Measurements from ENCODE around the gene RNF150. TPM values are rescaled to one million over a fixed set of nuclear protein-coding genes. Genes with fewer than 3 reads are reported as not detected.

Gene RNF150
- polyA plus RNA-seq, 2 of the 4 experiments (the other 2 are of a cell fraction) = 0.21 to 0.34 TPM

- TF ChIP-seq CEBPB (IDR thresholded peaks at IDR 0.05) (no peak), HES2 (IDR thresholded peaks at IDR 0.05) (no peak)
- TF ChIP-seq, protein P1, sequence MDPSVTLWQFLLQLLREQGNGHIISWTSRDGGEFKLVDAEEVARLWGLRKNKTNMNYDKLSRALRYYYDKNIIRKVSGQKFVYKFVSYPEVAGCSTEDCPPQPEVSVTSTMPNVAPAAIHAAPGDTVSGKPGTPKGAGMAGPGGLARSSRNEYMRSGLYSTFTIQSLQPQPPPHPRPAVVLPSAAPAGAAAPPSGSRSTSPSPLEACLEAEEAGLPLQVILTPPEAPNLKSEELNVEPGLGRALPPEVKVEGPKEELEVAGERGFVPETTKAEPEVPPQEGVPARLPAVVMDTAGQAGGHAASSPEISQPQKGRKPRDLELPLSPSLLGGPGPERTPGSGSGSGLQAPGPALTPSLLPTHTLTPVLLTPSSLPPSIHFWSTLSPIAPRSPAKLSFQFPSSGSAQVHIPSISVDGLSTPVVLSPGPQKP (IDR thresholded peaks at IDR 0.05; ENCODE audit: low read depth, low read length) = no peak
- TF ChIP-seq, protein P2, sequence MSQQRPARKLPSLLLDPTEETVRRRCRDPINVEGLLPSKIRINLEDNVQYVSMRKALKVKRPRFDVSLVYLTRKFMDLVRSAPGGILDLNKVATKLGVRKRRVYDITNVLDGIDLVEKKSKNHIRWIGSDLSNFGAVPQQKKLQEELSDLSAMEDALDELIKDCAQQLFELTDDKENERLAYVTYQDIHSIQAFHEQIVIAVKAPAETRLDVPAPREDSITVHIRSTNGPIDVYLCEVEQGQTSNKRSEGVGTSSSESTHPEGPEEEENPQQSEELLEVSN (IDR thresholded peaks at IDR 0.05; ENCODE audit: borderline replicate concordance, low read depth) = no peak
- no peak overlapping the region for H3K4me2 ChIP-seq
- H3K4me1 ChIP-seq = no peaks in the 10 kb centered on the region
- no peaks in the 10 kb centered on the region for H3K9me3 ChIP-seq
- FAIRE-seq = no peak
- POLR2A ChIA-PET = no interaction called here
- CTCF ChIA-PET = no interaction called here
- no peak for ATAC-seq
- no peak for DNase-seq (ENCODE audit: low read depth in 1 of 2, low spot score in 1 of 2)
- no peak overlapping the region for H3K4me3 ChIP-seq
- WGBS (ENCODE audit: missing lambda C conversion rate) = 54% methylated on average over 4 of the region's 4 CpGs
- H3K27ac ChIP-seq = no peak overlapping the region
Measured at GRCh38 chr4:141062651-141063050, 70.6 kb downstream of the RNF150 start.

DNA sequence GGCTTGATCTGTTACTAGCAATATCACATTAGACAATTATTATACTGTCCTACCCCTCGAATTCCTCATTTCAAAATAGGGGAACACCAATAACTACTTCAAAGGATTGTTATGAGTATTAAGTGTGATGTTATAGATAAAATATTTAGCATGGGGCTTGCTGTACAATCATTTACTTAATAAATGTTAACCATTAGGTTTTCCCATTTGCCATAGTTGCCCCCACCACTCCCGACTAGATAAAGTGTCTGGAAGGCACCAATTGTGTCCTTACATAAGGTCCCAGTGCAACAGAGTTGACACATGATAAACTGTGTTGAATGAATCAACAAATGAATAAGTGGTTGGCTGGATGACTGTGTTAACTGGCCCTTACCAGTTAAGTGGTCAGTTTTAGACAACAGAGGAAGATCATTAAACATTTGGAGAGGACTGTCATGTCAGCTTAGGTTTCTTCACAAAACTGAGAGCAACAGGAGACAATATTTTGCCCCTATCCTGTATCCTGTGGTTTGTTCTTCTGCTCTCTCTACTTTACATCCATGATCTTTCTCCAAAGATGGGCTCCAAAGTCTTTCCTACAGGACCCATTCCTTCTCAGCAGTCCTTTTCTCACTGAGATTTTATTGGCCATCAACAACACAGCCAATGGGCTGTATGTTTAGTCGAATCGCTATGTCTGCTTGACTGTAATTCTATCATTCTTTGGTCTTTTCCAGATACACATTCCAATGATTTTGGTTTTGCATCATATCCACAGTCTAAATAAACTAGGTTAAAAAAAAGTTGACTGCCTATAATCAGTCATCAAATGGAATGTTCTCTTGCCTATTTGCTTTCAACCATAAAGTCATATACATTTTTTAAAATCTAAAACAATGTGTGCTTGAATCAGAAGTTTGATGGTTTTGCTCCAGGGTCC is 74.4 kb downstream of the RNF150 start:
- Histone ChIP-seq H3K4me2 (no peak overlapping the region), H3K27ac (no peak overlapping the region), H3K4me3 (no peak overlapping the region), H3K9me3 (no peaks in the 10 kb centered on the region), H3K4me1 (no peaks in the 10 kb centered on the region)
- FAIRE-seq (no peak), ATAC-seq (no peak), DNase-seq (ENCODE audit: low read depth in 1 of 2, low spot score in 1 of 2) (no peak)
- POLR2A ChIA-PET = no interaction called here
- WGBS (ENCODE audit: missing lambda C conversion rate) = 14% methylated on average over 4 of the region's 4 CpGs
- CTCF ChIA-PET = no interaction called here
- TF ChIP-seq MAZ (IDR thresholded peaks at IDR 0.05; ENCODE audit: borderline replicate concordance, low read depth, low read length) (no peak), EP300 (IDR thresholded peaks at IDR 0.05) (no peak), BHLHE40 (IDR thresholded peaks at IDR 0.05; ENCODE audit: low read depth, low read length) (no peak), REST (IDR thresholded peaks at IDR 0.05) (no peak), ZFP36 (IDR thresholded peaks at IDR 0.05; ENCODE audit: borderline replicate concordance, partially characterized antibody) (no peak), SMC3 (IDR thresholded peaks at IDR 0.05) (no peak), PBX3 (IDR thresholded peaks at IDR 0.05) (no peak), JUNB (IDR thresholded peaks at IDR 0.05) (no peak), HMGXB4 (CRISPR knock-in tag; IDR thresholded peaks at IDR 0.05; ENCODE audit: borderline replicate concordance) (no peak), MAX (IDR thresholded peaks at IDR 0.05) (no peak), KDM1A (IDR thresholded peaks at IDR 0.05; ENCODE audit: low read depth) (no peak), EHMT2 (IDR thresholded peaks at IDR 0.05; ENCODE audit: low read depth) (no peak), RFX5 (IDR thresholded peaks at IDR 0.05) (no peak), RCOR1 (IDR thresholded peaks at IDR 0.05; ENCODE audit: low read depth, low read length) (no peak), CEBPB (IDR thresholded peaks at IDR 0.05) (no peak), POLR2AphosphoS2 (conservative IDR thresholded peaks at IDR 0.05; ENCODE audit: low read length) (no peak)
- TF ChIP-seq, protein P2 (IDR thresholded peaks at IDR 0.05; ENCODE audit: borderline replicate concordance, low read depth) = no peak

Data from A549 (cell line).